DOHH2 (cell line): Measurements from ENCODE around the gene P2RX6.

Experiments
- H3F3A ChIP-seq: fragments of 200-600 bp; sonication (generic), shearing (Covaris generic); 2 replicates; pipeline ENCODE4 v1.6.0; 2016; ENCODE audit warnings: antibody characterized with exemption, mild to moderate bottlenecking; ENCODE audit not compliant: control insufficient read depth, insufficient read depth
- H3K27ac ChIP-seq: fragments of 200-600 bp; sonication (generic); 2 replicates; pipeline ENCODE4 v1.5.1; 2014; ENCODE audit warnings: low read depth, mild to moderate bottlenecking, low read length, moderate library complexity
- H3K27me3 ChIP-seq: fragments of 200-600 bp; sonication (generic); 2 replicates; pipeline ENCODE4 v1.6.1; 2014; ENCODE audit warnings: mild to moderate bottlenecking, low read length, mixed read lengths; ENCODE audit not compliant: control insufficient read depth
- H3K36me3 ChIP-seq: fragments of 200-600 bp; sonication (generic); 2 replicates; pipeline ENCODE4 v1.6.1; 2014; ENCODE audit warnings: mild to moderate bottlenecking, low read length, moderate library complexity, mixed read lengths; ENCODE audit not compliant: control insufficient read depth
- H3K4me1 ChIP-seq: fragments of 200-600 bp; sonication (generic); 2 replicates; pipeline ENCODE4 v1.6.1; 2014; ENCODE audit warnings: mild to moderate bottlenecking, low read length, mixed read lengths; ENCODE audit not compliant: control insufficient read depth
- H3K4me2 ChIP-seq: fragments of 200-600 bp; sonication (generic); 2 replicates; pipeline ENCODE4 v1.6.0; 2014; ENCODE audit warnings: mild to moderate bottlenecking, low read length, moderate library complexity
- H3K4me3 ChIP-seq: fragments of 200-600 bp; sonication (generic); 2 replicates; pipeline ENCODE4 v1.5.1; 2014; ENCODE audit warnings: mild to moderate bottlenecking, low read length, mixed read lengths
- H3K79me2 ChIP-seq: fragments of 200-600 bp; sonication (generic); 2 replicates; pipeline ENCODE4 v1.6.1; 2014; ENCODE audit warnings: mild to moderate bottlenecking, low read length, mixed read lengths; ENCODE audit not compliant: control insufficient read depth
- H3K9me2 ChIP-seq: fragments of 200-600 bp; sonication (generic); replicated peaks from 2 replicates; pipeline ENCODE4 v1.6.1; 2014; ENCODE audit warnings: mild to moderate bottlenecking, low read length, mixed read lengths; ENCODE audit not compliant: control insufficient read depth
- H3K9me3 ChIP-seq: fragments of 200-600 bp; sonication (generic); 2 replicates; pipeline ENCODE4 v1.6.1; 2014; ENCODE audit warnings: antibody characterized with exemption, low read length, mixed read lengths; ENCODE audit not compliant: control insufficient read depth, insufficient read depth
- H4K20me1 ChIP-seq: fragments of 200-600 bp; sonication (generic); 2 replicates; pipeline ENCODE4 v1.6.0; 2014; ENCODE audit warnings: low read depth, mild to moderate bottlenecking, antibody characterized with exemption, low read length, moderate library complexity; ENCODE audit not compliant: control insufficient read depth, insufficient read depth
- EZH2phosphoT487 ChIP-seq: fragments of 200-600 bp; sonication (generic); IDR thresholded peaks from 2 replicates; pipeline ENCODE4 v1.6.1; 2017; ENCODE audit warnings: borderline replicate concordance, mild to moderate bottlenecking, antibody characterized with exemption, low read length, moderate library complexity, mixed read lengths
- TF ChIP-seq, protein P1 (sequence below): fragments of 200-600 bp; sonication (generic); IDR thresholded peaks from one replicate; pipeline ENCODE4 v1.5.1; 2014; ENCODE audit warnings: antibody characterized with exemption, mild to moderate bottlenecking, low read depth, low read length; ENCODE audit not compliant: poor library complexity, severe bottlenecking

P2RX6 gene

DNA sequence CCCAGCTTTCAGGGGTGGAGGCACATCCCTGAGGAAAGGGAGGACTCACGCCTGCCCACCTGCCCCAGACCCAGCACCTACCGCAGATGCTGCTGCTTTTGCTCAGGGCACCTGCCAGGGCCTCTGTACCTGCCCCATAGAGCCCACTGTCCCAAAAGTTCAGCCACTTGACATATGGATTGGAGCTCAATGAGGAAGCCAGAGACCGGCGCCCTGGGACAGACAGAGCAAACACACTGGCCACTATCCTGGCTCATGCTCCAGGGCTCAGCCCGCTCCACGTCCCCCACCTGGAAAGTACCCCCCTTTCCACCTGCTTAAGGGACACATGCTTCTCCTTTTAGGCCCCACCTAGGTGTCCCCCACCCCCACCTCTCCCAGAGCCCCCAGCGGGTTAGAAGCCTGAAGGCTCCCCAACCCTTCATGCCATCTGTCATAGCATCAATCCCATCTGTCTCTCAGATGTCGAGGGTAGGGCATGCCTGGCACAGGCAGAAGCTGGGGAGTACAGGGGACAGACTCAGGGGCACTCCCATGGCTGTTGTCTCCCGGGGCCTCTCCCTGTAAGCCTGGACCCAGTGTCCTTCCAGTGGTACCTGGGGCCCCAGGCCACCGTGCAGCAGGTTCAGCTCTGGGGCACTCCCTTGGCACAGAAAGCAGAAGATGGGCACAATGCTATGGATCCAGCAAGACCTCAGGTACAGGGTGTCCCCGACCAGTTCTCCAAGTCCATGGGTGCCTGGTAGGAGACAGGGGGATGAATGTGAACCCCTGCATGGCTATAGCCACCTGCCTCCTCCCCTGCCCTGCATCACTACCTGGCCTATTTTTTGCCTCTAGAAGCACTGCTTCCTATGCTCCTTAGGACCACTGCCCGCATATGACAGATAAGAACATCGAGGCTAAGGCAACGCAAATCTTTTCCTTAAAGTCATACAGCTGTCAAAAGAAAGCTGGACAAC lies 2.2 kb upstream of the P2RX6 start:
- TF ChIP-seq, protein P1, sequence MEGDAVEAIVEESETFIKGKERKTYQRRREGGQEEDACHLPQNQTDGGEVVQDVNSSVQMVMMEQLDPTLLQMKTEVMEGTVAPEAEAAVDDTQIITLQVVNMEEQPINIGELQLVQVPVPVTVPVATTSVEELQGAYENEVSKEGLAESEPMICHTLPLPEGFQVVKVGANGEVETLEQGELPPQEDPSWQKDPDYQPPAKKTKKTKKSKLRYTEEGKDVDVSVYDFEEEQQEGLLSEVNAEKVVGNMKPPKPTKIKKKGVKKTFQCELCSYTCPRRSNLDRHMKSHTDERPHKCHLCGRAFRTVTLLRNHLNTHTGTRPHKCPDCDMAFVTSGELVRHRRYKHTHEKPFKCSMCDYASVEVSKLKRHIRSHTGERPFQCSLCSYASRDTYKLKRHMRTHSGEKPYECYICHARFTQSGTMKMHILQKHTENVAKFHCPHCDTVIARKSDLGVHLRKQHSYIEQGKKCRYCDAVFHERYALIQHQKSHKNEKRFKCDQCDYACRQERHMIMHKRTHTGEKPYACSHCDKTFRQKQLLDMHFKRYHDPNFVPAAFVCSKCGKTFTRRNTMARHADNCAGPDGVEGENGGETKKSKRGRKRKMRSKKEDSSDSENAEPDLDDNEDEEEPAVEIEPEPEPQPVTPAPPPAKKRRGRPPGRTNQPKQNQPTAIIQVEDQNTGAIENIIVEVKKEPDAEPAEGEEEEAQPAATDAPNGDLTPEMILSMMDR: no peak
- no peak for TF ChIP-seq EZH2phosphoT487
- Histone ChIP-seq H3K4me2 (no peak overlapping the region; the same call in 1 of the 2 replicates), H3K4me1 (peaks cover 21% of the 10 kb centered on the region), H3K79me2 (no peaks in the 10 kb centered on the region), H3K27ac (no peak overlapping the region), H3K27me3 (peaks cover 11% of the 10 kb centered on the region; the same call in 1 of the 2 replicates), H3K36me3 (no peaks in the 10 kb centered on the region), H3F3A (no peaks in the 10 kb centered on the region), H4K20me1 (no peaks in the 10 kb centered on the region), H3K4me3 (peak overlapping the region; percentile 73; the same call in 1 of the 2 replicates), H3K9me2 (no peaks in the 10 kb centered on the region), H3K9me3 (no peaks in the 10 kb centered on the region)

DNA sequence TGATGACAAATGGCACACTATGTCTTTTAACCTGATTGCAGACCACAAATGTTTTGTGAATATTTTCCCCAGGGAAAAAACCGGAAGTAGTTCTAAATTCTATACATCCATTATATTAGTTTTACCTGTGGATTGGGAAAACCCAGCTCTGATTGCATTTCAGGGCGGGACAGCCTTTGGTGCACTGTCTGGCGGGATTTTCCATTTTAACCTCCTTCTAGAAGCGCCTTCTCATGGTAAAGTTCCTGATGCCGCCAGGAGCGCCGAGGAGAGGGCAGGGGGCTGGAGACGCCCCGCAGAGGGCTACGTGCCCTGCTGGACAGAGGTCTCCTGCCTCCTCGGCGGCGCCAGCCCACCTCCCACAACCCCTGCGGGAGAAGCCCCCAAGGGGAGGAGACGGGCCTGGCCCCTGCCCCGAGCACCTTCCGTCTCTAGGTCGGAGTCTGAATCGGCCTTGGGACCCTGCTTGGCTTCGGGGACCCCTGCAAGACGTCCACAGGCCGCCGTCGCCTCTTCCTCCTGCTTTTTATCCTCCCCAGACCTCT lies 1.2 kb upstream of the P2RX6 start:
- no peak for TF ChIP-seq EZH2phosphoT487
- TF ChIP-seq, protein P1: no peak
- Histone ChIP-seq H3K27me3 (peaks cover 11% of the 10 kb centered on the region; the same call in 1 of the 2 replicates), H3F3A (no peaks in the 10 kb centered on the region), H3K4me3 (peak overlapping the region; percentile 73), H3K9me3 (no peaks in the 10 kb centered on the region), H3K79me2 (no peaks in the 10 kb centered on the region), H3K36me3 (no peaks in the 10 kb centered on the region), H3K27ac (no peak overlapping the region), H4K20me1 (no peaks in the 10 kb centered on the region), H3K9me2 (no peaks in the 10 kb centered on the region), H3K4me1 (peaks cover 21% of the 10 kb centered on the region), H3K4me2 (peak overlapping the region; percentile 90)

DNA sequence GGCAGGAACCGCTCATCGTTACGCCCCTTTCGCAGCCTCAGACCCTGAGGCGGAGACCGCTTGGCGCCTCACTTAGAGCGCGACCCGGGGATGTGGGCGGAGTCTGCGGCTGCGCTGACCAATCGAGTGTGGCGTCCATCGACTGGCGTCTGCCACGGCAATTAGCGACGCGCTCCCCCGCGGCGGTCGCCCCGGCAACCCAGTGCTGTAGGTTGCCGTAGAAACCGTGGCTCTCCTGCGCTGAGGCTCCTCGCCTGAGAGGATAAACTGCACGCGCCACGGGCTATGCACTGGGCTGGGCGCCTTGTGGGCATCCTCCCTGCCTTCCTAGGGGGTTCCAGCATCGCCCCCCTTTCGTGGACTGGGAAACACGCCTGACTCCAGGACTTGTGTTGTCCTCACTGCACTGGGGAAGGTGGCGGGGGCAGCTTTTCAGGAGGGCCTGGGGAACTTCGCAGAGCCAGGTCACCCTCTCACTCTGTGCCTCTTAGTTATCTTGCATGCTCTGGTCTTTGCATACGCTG lies 701 bp upstream of the P2RX6 start:
- TF ChIP-seq, protein P1: no peak
- no peak for TF ChIP-seq EZH2phosphoT487
- no peaks in the 10 kb centered on the region for H3K36me3 ChIP-seq
- peaks cover 21% of the 10 kb centered on the region for H3K4me1 ChIP-seq
- H3K4me3 ChIP-seq: peak overlapping the region; percentile 73
- no peak overlapping the region for H3K27ac ChIP-seq
- H3K9me2 ChIP-seq: no peaks in the 10 kb centered on the region
- H3K4me2 ChIP-seq: peak overlapping the region; percentile 90
- no peaks in the 10 kb centered on the region for H3K79me2 ChIP-seq
- no peaks in the 10 kb centered on the region for H4K20me1 ChIP-seq
- no peaks in the 10 kb centered on the region for H3K9me3 ChIP-seq
- peaks cover 11% of the 10 kb centered on the region; the same call in 1 of the 2 replicates for H3K27me3 ChIP-seq
- no peaks in the 10 kb centered on the region for H3F3A ChIP-seq
